DOHH2 (cell line): ENCODE measurements around the gene TFR2.
A peak's percentile ranks its signal among the peaks of the same experiment; 100 is the strongest.

Experiments used
- H3F3A ChIP-seq: fragments of 200-600 bp; sonication (generic), shearing (Covaris generic); 2 replicates; pipeline ENCODE4 v1.6.0; 2016; ENCODE audit warnings: antibody characterized with exemption, mild to moderate bottlenecking; ENCODE audit not compliant: control insufficient read depth, insufficient read depth
- H3K27ac ChIP-seq: fragments of 200-600 bp; sonication (generic); 2 replicates; pipeline ENCODE4 v1.5.1; 2014; ENCODE audit warnings: low read depth, mild to moderate bottlenecking, low read length, moderate library complexity
- H3K27me3 ChIP-seq: fragments of 200-600 bp; sonication (generic); 2 replicates; pipeline ENCODE4 v1.6.1; 2014; ENCODE audit warnings: mild to moderate bottlenecking, low read length, mixed read lengths; ENCODE audit not compliant: control insufficient read depth
- H3K36me3 ChIP-seq: fragments of 200-600 bp; sonication (generic); 2 replicates; pipeline ENCODE4 v1.6.1; 2014; ENCODE audit warnings: mild to moderate bottlenecking, low read length, moderate library complexity, mixed read lengths; ENCODE audit not compliant: control insufficient read depth
- H3K4me1 ChIP-seq: fragments of 200-600 bp; sonication (generic); 2 replicates; pipeline ENCODE4 v1.6.1; 2014; ENCODE audit warnings: mild to moderate bottlenecking, low read length, mixed read lengths; ENCODE audit not compliant: control insufficient read depth
- H3K4me2 ChIP-seq: fragments of 200-600 bp; sonication (generic); 2 replicates; pipeline ENCODE4 v1.6.0; 2014; ENCODE audit warnings: mild to moderate bottlenecking, low read length, moderate library complexity
- H3K4me3 ChIP-seq: fragments of 200-600 bp; sonication (generic); 2 replicates; pipeline ENCODE4 v1.5.1; 2014; ENCODE audit warnings: mild to moderate bottlenecking, low read length, mixed read lengths
- H3K79me2 ChIP-seq: fragments of 200-600 bp; sonication (generic); 2 replicates; pipeline ENCODE4 v1.6.1; 2014; ENCODE audit warnings: mild to moderate bottlenecking, low read length, mixed read lengths; ENCODE audit not compliant: control insufficient read depth
- H3K9me2 ChIP-seq: fragments of 200-600 bp; sonication (generic); replicated peaks from 2 replicates; pipeline ENCODE4 v1.6.1; 2014; ENCODE audit warnings: mild to moderate bottlenecking, low read length, mixed read lengths; ENCODE audit not compliant: control insufficient read depth
- H3K9me3 ChIP-seq: fragments of 200-600 bp; sonication (generic); 2 replicates; pipeline ENCODE4 v1.6.1; 2014; ENCODE audit warnings: antibody characterized with exemption, low read length, mixed read lengths; ENCODE audit not compliant: control insufficient read depth, insufficient read depth
- H4K20me1 ChIP-seq: fragments of 200-600 bp; sonication (generic); 2 replicates; pipeline ENCODE4 v1.6.0; 2014; ENCODE audit warnings: low read depth, mild to moderate bottlenecking, antibody characterized with exemption, low read length, moderate library complexity; ENCODE audit not compliant: control insufficient read depth, insufficient read depth
- EZH2phosphoT487 ChIP-seq: fragments of 200-600 bp; sonication (generic); IDR thresholded peaks from 2 replicates; pipeline ENCODE4 v1.6.1; 2017; ENCODE audit warnings: borderline replicate concordance, mild to moderate bottlenecking, antibody characterized with exemption, low read length, moderate library complexity, mixed read lengths
- TF ChIP-seq, protein P1 (sequence below): fragments of 200-600 bp; sonication (generic); IDR thresholded peaks from one replicate; pipeline ENCODE4 v1.5.1; 2014; ENCODE audit warnings: antibody characterized with exemption, mild to moderate bottlenecking, low read depth, low read length; ENCODE audit not compliant: poor library complexity, severe bottlenecking

The TFR2 gene

DNA sequence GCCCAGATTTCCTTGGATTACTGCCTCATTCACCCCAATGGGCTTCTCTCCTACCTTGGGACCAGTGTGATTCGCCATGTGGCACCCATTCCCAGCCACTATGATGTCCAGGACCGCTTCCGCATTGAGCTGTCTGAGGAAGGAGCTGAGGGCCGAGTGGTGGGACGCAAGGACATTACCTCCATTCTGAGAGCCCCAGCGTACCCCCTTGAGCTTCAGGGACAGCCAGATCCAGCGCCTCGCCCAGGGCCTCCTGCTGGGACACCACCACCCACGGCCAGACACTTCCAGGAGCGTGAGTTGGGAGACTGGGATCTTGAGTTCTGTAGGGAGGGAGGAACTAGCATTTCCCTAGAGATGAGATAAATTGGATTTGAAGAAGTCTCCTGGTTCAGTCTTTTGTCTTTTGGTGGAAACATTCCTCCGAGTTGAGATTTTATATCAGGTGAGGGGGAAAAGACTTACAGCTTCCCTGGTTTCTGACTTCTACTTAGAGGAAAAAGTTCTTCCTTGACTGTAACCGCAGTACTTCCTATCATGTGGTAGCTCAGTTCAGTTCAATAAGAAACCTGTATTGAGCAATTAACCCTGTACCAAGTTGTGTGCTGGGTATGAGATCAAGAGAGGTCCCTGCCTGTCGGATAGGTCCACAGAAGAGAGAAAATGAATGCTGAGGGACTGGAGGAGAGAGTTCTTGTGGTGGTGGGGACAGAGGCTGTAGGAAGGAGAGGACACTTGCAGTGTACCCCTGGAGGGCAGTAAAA is 27.8 kb downstream of the TFR2 start:
- Histone ChIP-seq H3K4me2 (peak overlapping the region; percentile 81), H3K4me3 (peak overlapping the region; percentile 76; the same call in 1 of the 2 replicates), H3K36me3 (no peaks in the 10 kb centered on the region), H3K27me3 (peaks cover 28% of the 10 kb centered on the region), H3K79me2 (no peaks in the 10 kb centered on the region), H3F3A (peaks cover 6% of the 10 kb centered on the region), H3K9me3 (no peaks in the 10 kb centered on the region), H4K20me1 (no peaks in the 10 kb centered on the region), H3K27ac (no peak overlapping the region), H3K9me2 (no peaks in the 10 kb centered on the region), H3K4me1 (peaks cover 11% of the 10 kb centered on the region)
- TF ChIP-seq EZH2phosphoT487 = no peak
- TF ChIP-seq, protein P1, sequence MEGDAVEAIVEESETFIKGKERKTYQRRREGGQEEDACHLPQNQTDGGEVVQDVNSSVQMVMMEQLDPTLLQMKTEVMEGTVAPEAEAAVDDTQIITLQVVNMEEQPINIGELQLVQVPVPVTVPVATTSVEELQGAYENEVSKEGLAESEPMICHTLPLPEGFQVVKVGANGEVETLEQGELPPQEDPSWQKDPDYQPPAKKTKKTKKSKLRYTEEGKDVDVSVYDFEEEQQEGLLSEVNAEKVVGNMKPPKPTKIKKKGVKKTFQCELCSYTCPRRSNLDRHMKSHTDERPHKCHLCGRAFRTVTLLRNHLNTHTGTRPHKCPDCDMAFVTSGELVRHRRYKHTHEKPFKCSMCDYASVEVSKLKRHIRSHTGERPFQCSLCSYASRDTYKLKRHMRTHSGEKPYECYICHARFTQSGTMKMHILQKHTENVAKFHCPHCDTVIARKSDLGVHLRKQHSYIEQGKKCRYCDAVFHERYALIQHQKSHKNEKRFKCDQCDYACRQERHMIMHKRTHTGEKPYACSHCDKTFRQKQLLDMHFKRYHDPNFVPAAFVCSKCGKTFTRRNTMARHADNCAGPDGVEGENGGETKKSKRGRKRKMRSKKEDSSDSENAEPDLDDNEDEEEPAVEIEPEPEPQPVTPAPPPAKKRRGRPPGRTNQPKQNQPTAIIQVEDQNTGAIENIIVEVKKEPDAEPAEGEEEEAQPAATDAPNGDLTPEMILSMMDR = no peak

DNA sequence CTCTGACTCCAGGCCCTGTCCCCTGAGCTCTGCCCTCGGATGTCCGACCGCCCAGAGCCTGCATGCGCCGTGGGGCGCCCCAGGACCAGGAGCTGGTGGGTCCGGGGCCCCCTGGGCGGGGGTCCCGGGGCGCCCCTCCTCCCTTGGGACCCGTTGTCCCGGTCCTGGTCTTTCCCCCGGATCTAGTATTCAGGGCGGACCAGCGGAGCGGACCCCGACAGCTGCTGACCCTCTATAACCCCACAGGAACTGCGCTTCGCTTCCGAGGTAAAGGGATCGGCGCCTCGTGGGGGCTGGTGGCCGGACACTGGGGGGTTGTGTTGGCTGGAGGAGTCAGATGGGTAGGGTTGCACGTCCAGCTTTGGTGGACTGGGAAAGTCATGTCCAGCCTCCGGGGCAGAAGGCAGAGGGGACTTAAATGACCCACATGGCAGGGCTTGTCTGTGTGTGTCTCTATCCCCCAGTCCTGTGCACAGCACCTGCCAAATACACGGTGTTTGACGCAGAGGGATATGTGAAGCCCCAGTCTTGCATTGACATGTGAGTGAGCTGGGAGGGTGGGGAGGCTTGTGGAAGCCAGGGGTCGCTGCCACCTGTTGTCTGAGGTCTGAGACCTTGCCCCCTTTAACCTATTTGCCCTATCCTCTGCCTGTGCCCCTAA is 28.5 kb downstream of the TFR2 start:
- Histone ChIP-seq H3K4me2 (peak overlapping the region; percentile 81), H3K4me1 (peaks cover 11% of the 10 kb centered on the region), H3K9me2 (no peaks in the 10 kb centered on the region), H3F3A (peaks cover 6% of the 10 kb centered on the region), H3K79me2 (no peaks in the 10 kb centered on the region), H3K27ac (no peak overlapping the region), H3K36me3 (no peaks in the 10 kb centered on the region), H4K20me1 (no peaks in the 10 kb centered on the region), H3K9me3 (no peaks in the 10 kb centered on the region), H3K4me3 (peak overlapping the region; percentile 76), H3K27me3 (peaks cover 27% of the 10 kb centered on the region)
- TF ChIP-seq, protein P1 = peak; percentile 52
- no peak for TF ChIP-seq EZH2phosphoT487

DNA sequence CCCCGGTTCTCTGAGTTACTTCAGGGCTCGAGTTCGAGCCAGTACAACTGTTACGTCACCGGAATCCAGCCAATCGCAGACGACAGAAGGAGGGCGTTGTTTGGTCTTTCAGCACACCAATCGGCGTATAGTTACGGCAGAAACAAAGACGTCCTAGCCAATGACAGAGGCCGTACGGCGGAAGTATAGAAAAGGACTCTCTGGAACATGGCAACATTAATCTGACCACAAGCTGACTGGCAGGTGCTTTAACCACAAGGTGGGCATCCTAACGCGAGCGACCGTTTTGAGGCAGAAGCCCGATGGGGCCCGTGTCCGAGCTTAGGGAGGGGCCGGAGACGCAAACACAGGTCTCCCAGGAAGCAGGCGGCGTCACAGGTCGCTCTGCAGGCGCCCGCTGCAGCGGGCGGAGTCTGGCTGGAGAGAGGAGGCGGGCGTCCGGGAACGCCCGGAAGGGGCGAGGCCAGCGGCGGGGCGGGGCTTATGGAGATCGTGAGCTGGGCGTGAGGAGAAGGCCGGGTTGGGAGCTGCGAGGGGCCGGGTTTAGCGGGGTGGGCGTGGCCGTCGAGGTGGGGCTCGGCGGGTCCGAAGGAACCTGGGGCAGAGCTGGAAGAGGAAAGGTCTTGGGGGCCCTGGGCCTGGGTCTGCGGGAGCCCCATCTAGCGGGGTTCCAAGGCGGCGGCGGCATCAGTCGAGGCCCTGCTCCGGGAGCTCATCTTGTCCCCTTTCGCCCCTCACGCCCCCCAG is 29.2 kb downstream of the TFR2 start, which contains the start of gene MOSPD3:
Gene MOSPD3 (plus strand): TSS at position 558 of the 747 bp plus-strand sequence. CDS start 252 bp downstream, outside the sequence.
- H3K4me3 ChIP-seq = peak within 1 kb of the TSS; percentile 76
- H3F3A ChIP-seq = peaks cover 6% of the 10 kb centered on the region
- TF ChIP-seq, protein P1 = no peak
- TF ChIP-seq EZH2phosphoT487 = no peak
- H4K20me1 ChIP-seq = no peaks in the 10 kb centered on the region
- H3K27me3 ChIP-seq = peaks cover 24% of the 10 kb centered on the region
- no peaks in the 10 kb centered on the region for H3K9me3 ChIP-seq
- peak within 1 kb of the TSS; percentile 74 for H3K27ac ChIP-seq
- no peaks in the 10 kb centered on the region for H3K79me2 ChIP-seq
- no peaks in the 10 kb centered on the region for H3K36me3 ChIP-seq
- H3K4me2 ChIP-seq = peak within 1 kb of the TSS; percentile 81
- H3K4me1 ChIP-seq = peaks cover 11% of the 10 kb centered on the region
- H3K9me2 ChIP-seq = no peaks in the 10 kb centered on the region
